HCT116 (cell line): Measurements from ENCODE around the gene KIFC3. TPM values are rescaled to one million over a fixed set of nuclear protein-coding genes. Genes with fewer than 3 reads are reported as not detected.
"Not testable (repeated sequence)": the region's sequence is repeated elsewhere in the genome, so short reads cannot be mapped to it uniquely, and the experiment has no call there.

Source experiments
- ATAC-seq: fragments of 200-7000 bp; cut with Tn5 transposase; 2 replicates; pipeline ENCODE4 v1.9.1; 2020; ENCODE audit warnings: mild to moderate bottlenecking, moderate library complexity
- BruUV-seq: library from RNA; stranded (reverse); fragments of 400-500 nt; replicated peaks from 2 replicates; lab custom pipeline; 2021; lab: Mats Ljungman, UMichigan
- CTCF ChIA-PET: fragments of 300-600 bp; sonication (Branson Sonifier 250); formaldehyde crosslinking; loops from one replicate; lab custom pipeline; 2021; ENCODE audit warnings: antibody characterized with exemption; lab: Charles Lee
- POLR2A ChIA-PET: fragments of 300-600, 350-600 bp; sonication (Branson Sonifier 250); formaldehyde crosslinking; loops from one replicate; lab custom pipeline; 2021; ENCODE audit warnings: antibody characterized with exemption; lab: Charles Lee
- RAD21 ChIA-PET, 2 experiments: fragments of 300-600 bp; sonication (Branson Sonifier 250); formaldehyde crosslinking; loops; one replicate each; lab custom pipeline; 2023; ENCODE audit warnings: low total read pairs in 2 of 2; ENCODE audit not compliant: uncharacterized antibody in 2 of 2, unreplicated experiment in 2 of 2, low non-redundant PET in 1 of 2; lab: Charles Lee
- DNase-seq: peaks from one replicate; pipeline ENCODE4 v3.0.0-alpha.2; 2010; ENCODE audit warnings: low read depth, low spot score
- H2AFZ ChIP-seq: fragments of 200-600 bp; shearing (Covaris generic), sonication (generic); 2 replicates; pipeline ENCODE4 v1.6.1; 2017; ENCODE audit warnings: low read depth, mixed run types, mixed read lengths, antibody characterized with exemption, low read length; ENCODE audit not compliant: poor library complexity, severe bottlenecking
- H3K27ac ChIP-seq: 2 replicates; pipeline ENCODE4 v1.5.1; 2012; ENCODE audit warnings: low read depth, low read length
- H3K27me3 ChIP-seq: fragments of 200-600 bp; sonication (generic); 2 replicates; pipeline ENCODE4 v1.6.1; 2016; ENCODE audit warnings: mixed run types, low read length, mixed read lengths; ENCODE audit not compliant: insufficient read depth
- H3K36me3 ChIP-seq, 2 experiments: fragments of 200-500 bp in 1 of 2; fragments of 200-600 bp in 1 of 2; sonication (Bioruptor generic) in 1 of 2; sonication (generic) in 1 of 2; 2 replicates each; pipeline versions ENCODE4 v1.5.1 to v1.6.1; 2014 to 2016; ENCODE audit warnings: low read length in 2 of 2, inconsistent platforms in 1 of 2, mixed read lengths in 1 of 2, mixed run types in 1 of 2; ENCODE audit not compliant: insufficient read depth in 2 of 2, control insufficient read depth in 1 of 2
- H3K4me1 ChIP-seq, 2 experiments: fragments of 200-600 bp in 1 of 2; sonication (generic) in 1 of 2; 2 replicates each; pipeline versions ENCODE4 v1.5.1 to v1.6.1; 2012 to 2017; ENCODE audit warnings: low read length in 2 of 2, inconsistent platforms in 1 of 2, mild to moderate bottlenecking in 1 of 2, mixed read lengths in 1 of 2, mixed run types in 1 of 2, moderate library complexity in 1 of 2; ENCODE audit not compliant: insufficient read depth in 2 of 2, control insufficient read depth in 1 of 2
- H3K4me2 ChIP-seq: fragments of 200-600 bp; sonication (generic); 2 replicates; pipeline ENCODE4 v1.6.1; 2017; ENCODE audit warnings: mixed run types, low read length, mixed read lengths
- H3K4me3 ChIP-seq, 2 experiments: fragments of 200-600 bp in 1 of 2; sonication (generic) in 1 of 2; replicated peaks in 1 of 2; 2 replicates each; pipeline ENCODE4 v1.5.1; 2011 to 2016; ENCODE audit warnings: low read length in 2 of 2, control low read depth in 1 of 2, low read depth in 1 of 2, mild to moderate bottlenecking in 1 of 2, mixed read lengths in 1 of 2, mixed run types in 1 of 2
- H3K79me2 ChIP-seq: fragments of 200-600 bp; sonication (generic); 2 replicates; pipeline ENCODE4 v1.6.1; 2017; ENCODE audit warnings: mild to moderate bottlenecking, mixed run types, low read length, moderate library complexity, mixed read lengths; ENCODE audit not compliant: insufficient read depth
- H3K9ac ChIP-seq: fragments of 200-600 bp; sonication (generic); 2 replicates; pipeline ENCODE4 v1.6.1; 2016; ENCODE audit warnings: low read length, mixed read lengths
- H3K9me2 ChIP-seq: fragments of 200-600 bp; sonication (generic), shearing (Covaris generic); 2 replicates; pipeline ENCODE4 v1.6.1; 2017; ENCODE audit warnings: mixed run types, mild to moderate bottlenecking, moderate library complexity; ENCODE audit not compliant: insufficient read depth
- H3K9me3 ChIP-seq, 2 experiments: fragments of 200-500 bp in 1 of 2; fragments of 200-600 bp in 1 of 2; sonication (Bioruptor generic) in 1 of 2; sonication (generic) in 1 of 2; 2 replicates each; pipeline ENCODE4 v1.6.1; 2014 to 2017; ENCODE audit warnings: low read length in 2 of 2, mixed read lengths in 2 of 2, inconsistent platforms in 1 of 2, low read depth in 1 of 2, mild to moderate bottlenecking in 1 of 2, mixed run types in 1 of 2, moderate library complexity in 1 of 2; ENCODE audit not compliant: control insufficient read depth in 1 of 2, insufficient read depth in 1 of 2
- H4K20me1 ChIP-seq: fragments of 200-600 bp; sonication (generic), shearing (Covaris generic); 2 replicates; pipeline ENCODE4 v1.6.1; 2017; ENCODE audit warnings: mixed run types, mild to moderate bottlenecking, moderate library complexity; ENCODE audit not compliant: insufficient read depth
- YY1 ChIP-seq: IDR thresholded peaks from 2 replicates; pipeline ENCODE4 v1.6.1; 2011; ENCODE audit warnings: low read length, low read depth, moderate library complexity, mild to moderate bottlenecking; ENCODE audit not compliant: insufficient replicate concordance; ENCODE audit errors: extremely low read depth
- intact Hi-C: fragments of 100-400 bp; cut with micrococcal nuclease; formaldehyde crosslinking; loops from 2 replicates; pipeline ENCODE4 v1.10.0; 2022
- total RNA-seq: library from RNA; stranded (reverse); gene quantifications from one replicate; pipeline ENCODE4 v1.2.1, GENCODE V29; 2021; ENCODE audit not compliant: unreplicated experiment

The KIFC3 gene
- total RNA-seq, 1 experiment from 2014 or later = 31.9 TPM

DNA sequence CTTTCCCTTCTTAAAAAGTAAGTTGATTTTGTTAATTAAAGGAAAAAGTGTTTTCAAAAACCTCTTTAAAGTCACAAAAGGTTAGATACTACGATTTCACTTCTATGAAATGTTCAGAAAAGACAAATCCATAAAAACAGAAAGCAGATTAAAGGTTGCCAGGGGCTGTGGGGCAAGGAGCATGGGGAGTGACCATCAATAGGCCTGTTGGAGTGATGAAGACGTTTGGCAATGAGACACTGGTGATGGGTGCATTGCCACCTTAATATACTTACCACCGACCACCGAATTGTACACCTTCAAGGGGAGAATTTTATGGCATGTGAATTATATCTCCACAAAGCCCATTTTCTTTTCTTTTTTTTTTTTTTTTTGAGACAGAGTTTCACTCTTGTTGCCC, 19.2 kb downstream of the KIFC3 start:
- Histone ChIP-seq H3K9me2 (no peaks in the 10 kb centered on the region), H3K4me1 (peaks cover 15 to 30% of the 10 kb centered on the region in 2 experiments), H4K20me1 (no peaks in the 10 kb centered on the region), H3K4me3 (no peak overlapping the region), H2AFZ (no peak overlapping the region), H3K27ac (no peak overlapping the region), H3K36me3 (no peaks in the 10 kb centered on the region), H3K9ac (no peak overlapping the region), H3K79me2 (no peaks in the 10 kb centered on the region), H3K9me3 (no peaks in the 10 kb centered on the region), H3K27me3 (no peaks in the 10 kb centered on the region), H3K4me2 (no peak overlapping the region)
- POLR2A ChIA-PET = no interaction called here
- ATAC-seq = no peak
- CTCF ChIA-PET = no interaction called here
- no TSS peak for BruUV-seq
- no peak for DNase-seq
- intact Hi-C loops = no loop called here
- RAD21 ChIA-PET = no interaction called here
- TF ChIP-seq YY1 = no peak

DNA sequence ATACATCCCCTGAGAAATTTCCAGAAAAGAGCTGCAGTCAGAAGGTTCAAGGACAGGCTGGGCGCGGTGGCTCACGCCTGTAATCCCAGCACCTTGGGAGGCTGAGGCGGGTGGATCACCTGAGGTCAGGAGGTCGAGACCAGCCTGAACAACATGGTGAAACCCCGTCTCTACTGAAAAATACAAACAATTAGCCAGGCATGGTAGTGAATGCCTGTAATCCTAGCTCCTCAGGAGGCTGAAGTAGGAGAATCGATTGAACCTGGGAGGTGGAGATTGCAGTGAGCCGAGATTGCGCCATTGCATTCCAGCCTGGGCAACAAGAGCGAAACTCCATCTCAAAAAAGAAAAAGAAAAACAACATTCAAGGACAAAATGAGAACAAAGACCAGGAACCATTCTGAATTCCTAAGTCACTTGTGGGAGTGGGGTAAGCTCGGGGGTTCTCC, 19.7 kb downstream of the KIFC3 start:
- CTCF ChIA-PET, H2AFZ ChIP-seq, ATAC-seq, intact Hi-C loops, H3K79me2 ChIP-seq, RAD21 ChIA-PET, H3K27me3 ChIP-seq, H3K27ac ChIP-seq, POLR2A ChIA-PET, H3K9me2 ChIP-seq, H4K20me1 ChIP-seq, H3K9ac ChIP-seq, BruUV-seq, DNase-seq, H3K4me2 ChIP-seq, H3K4me3 ChIP-seq, H3K9me3 ChIP-seq, H3K36me3 ChIP-seq: not testable (repeated sequence)
- peaks cover 15 to 30% of the 10 kb centered on the region in 2 experiments for H3K4me1 ChIP-seq
